H1 (cell line): ENCODE data around the gene KCTD20.

Experiments used
- CBX8 ChIP-seq: fragments of 300-800, 300-1000 bp; sonication (generic); IDR thresholded peaks from 2 replicates; pipeline ENCODE4 v1.7.1; 2016; ENCODE audit warnings: low read depth, low read length, borderline replicate concordance
- CEBPB ChIP-seq: IDR thresholded peaks from 2 replicates; pipeline ENCODE4 v1.6.1; 2012; ENCODE audit warnings: low read depth, low read length
- CTCF ChIP-seq, 3 experiments: IDR thresholded peaks; 1 replicate in 2 of 3; 2 replicates in 1 of 3; pipeline versions ENCODE4 v1.5.1 to v1.6.1; 2011; ENCODE audit warnings: low read length in 3 of 3, mild to moderate bottlenecking in 3 of 3, inconsistent platforms in 2 of 3, low read depth in 1 of 3, moderate library complexity in 1 of 3; ENCODE audit not compliant: insufficient read depth in 1 of 3; ENCODE audit errors: control extremely low read depth in 1 of 3
- FOSL1 ChIP-seq: IDR thresholded peaks from 2 replicates; pipeline ENCODE4 v1.6.1; 2011; ENCODE audit warnings: mild to moderate bottlenecking, low read depth, low read length, moderate library complexity; ENCODE audit not compliant: insufficient read depth
- GABPA ChIP-seq: IDR thresholded peaks from 2 replicates; pipeline ENCODE4 v1.6.1; 2011; ENCODE audit warnings: mild to moderate bottlenecking, low read length, moderate library complexity, borderline replicate concordance; ENCODE audit not compliant: insufficient read depth
- JUND ChIP-seq: IDR thresholded peaks from 2 replicates; pipeline ENCODE4 v1.6.1; 2011; ENCODE audit warnings: mild to moderate bottlenecking, improper control_type of control experiment, low read length
- PHF8 ChIP-seq: fragments of 200-600 bp; sonication (generic); conservative IDR thresholded peaks from 2 replicates; pipeline ENCODE4 v1.7.1; 2012; ENCODE audit warnings: low read depth, mild to moderate bottlenecking, inconsistent platforms, low read length, moderate library complexity
- POLR2A ChIP-seq, 2 experiments: IDR thresholded peaks; 1 replicate in 1 of 2; 2 replicates in 1 of 2; pipeline ENCODE4 v1.6.1; 2011; ENCODE audit warnings: low read depth in 2 of 2, low read length in 2 of 2, mild to moderate bottlenecking in 2 of 2; ENCODE audit errors: control extremely low read depth in 1 of 2
- POLR2AphosphoS5 ChIP-seq: IDR thresholded peaks from 2 replicates; pipeline ENCODE4 v1.6.1; 2011; ENCODE audit warnings: low read depth, low read length
- RAD21 ChIP-seq, 2 experiments: IDR thresholded peaks in 1 of 2; conservative IDR thresholded peaks in 1 of 2; 2 replicates each; pipeline ENCODE4 v1.6.1; 2011; ENCODE audit warnings: low read depth in 2 of 2, low read length in 2 of 2, improper control_type of control experiment in 1 of 2, inconsistent platforms in 1 of 2, mild to moderate bottlenecking in 1 of 2, moderate library complexity in 1 of 2
- RNF2 ChIP-seq: fragments of 200-900, 300-1000 bp; sonication (generic); IDR thresholded peaks from 2 replicates; pipeline ENCODE4 v1.7.1; 2016; ENCODE audit warnings: borderline replicate concordance, low read depth, mild to moderate bottlenecking, antibody characterized with exemption, low read length; ENCODE audit not compliant: poor library complexity, severe bottlenecking; ENCODE audit errors: missing control alignments
- SUZ12 ChIP-seq: fragments of 200-600 bp; sonication (generic); IDR thresholded peaks from 2 replicates; pipeline ENCODE4 v1.6.1; 2012; ENCODE audit warnings: mild to moderate bottlenecking, inconsistent platforms, low read length, moderate library complexity, mixed read lengths
- TAF1 ChIP-seq: IDR thresholded peaks from 2 replicates; pipeline ENCODE4 v1.6.1; 2011; ENCODE audit warnings: mild to moderate bottlenecking, low read depth, low read length
- ZNF274 ChIP-seq: IDR thresholded peaks from 2 replicates; pipeline ENCODE4 v1.7.0; 2012; ENCODE audit warnings: low read length, borderline replicate concordance; ENCODE audit errors: extremely low read depth

DNA sequence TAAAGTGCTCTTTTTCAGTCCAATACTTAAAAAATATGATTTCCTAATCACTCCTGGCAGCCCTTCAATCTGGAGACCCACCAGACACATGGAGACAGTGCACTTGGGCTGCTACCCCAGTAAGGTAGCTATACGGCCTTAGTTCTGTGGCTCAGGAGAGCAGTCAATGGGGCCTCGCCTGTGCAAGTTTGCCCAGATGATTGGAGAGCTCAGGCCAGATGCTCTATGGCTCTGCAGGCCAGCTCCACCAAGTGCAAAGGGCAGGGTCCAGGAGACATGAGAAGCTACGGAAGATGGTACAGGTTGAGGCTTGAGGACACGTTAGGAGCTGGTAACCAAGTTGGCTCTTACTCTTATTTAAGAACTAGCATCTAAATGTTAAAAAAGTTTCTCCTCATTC lies 73.8 kb downstream of the KCTD20 start:
- no peak for TF ChIP-seq TAF1
- no peak for TF ChIP-seq SUZ12
- no peak for TF ChIP-seq RNF2
- TF ChIP-seq POLR2AphosphoS5, result no peak
- TF ChIP-seq CTCF (IDR thresholded peaks at IDR 0.05; ENCODE audit: control extremely low read depth in 1 of 3, insufficient read depth in 1 of 3, low read depth in 1 of 3, low read length in 3 of 3), result no peak
- no peak for TF ChIP-seq GABPA
- TF ChIP-seq PHF8, result no peak
- TF ChIP-seq POLR2A (IDR thresholded peaks at IDR 0.05; ENCODE audit: control extremely low read depth in 1 of 2, low read depth in 2 of 2, low read length in 2 of 2), result no peak
- TF ChIP-seq RAD21 (IDR thresholded peaks at IDR 0.05 in 1 of 2, conservative IDR thresholded peaks at IDR 0.05 in 1 of 2; ENCODE audit: low read depth in 2 of 2, low read length in 2 of 2), result no peak
- TF ChIP-seq FOSL1, result no peak
- TF ChIP-seq JUND, result no peak
- TF ChIP-seq CBX8, result no peak
- TF ChIP-seq ZNF274, result no peak
- no peak for TF ChIP-seq CEBPB
